ENCODE results near the gene GXYLT2.

GXYLT2 gene

DNA sequence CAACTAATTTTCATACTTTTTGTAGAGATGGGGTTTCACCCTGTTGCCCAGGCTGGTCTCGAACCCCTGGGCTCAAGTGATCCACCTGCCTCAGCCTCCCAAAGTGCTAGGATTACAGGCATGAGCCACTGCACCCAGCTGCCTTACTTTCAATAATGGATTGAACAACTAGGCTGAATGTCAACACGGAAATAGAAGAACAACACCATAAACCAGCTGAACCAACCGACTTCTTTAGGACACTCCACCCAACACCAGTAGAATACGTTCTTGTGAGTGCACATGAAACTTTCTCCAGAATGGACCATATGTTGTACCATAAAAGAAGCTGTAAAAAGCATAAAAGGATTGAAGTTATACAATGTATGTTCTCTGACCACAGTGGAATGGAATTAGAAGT lies 42.9 kb downstream of the GXYLT2 start:
- no peak overlapping the region for H3K4me3 ChIP-seq (ENCODE audit: low read depth, low read length)

DNA sequence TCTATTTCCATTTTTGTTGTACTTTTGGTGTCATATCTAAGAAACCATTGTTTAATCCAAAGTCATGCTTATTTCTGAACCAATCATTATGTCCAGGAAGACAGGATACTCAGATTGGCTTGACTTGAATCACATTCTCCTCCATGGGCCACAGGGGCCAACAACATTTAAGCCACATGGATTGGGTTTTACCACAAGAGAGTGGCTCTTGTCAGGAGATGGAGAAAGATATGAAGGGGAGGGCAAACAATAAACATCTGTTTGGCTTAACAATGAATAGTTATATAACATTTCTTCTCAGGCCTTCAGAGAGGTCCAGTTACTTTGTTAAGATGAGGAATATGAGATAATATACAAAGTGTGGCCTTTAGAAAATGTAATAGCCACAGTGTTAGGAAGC lies 44.6 kb downstream of the GXYLT2 start:
- H3K4me3 ChIP-seq (ENCODE audit: low read depth, low read length): no peak overlapping the region

DNA sequence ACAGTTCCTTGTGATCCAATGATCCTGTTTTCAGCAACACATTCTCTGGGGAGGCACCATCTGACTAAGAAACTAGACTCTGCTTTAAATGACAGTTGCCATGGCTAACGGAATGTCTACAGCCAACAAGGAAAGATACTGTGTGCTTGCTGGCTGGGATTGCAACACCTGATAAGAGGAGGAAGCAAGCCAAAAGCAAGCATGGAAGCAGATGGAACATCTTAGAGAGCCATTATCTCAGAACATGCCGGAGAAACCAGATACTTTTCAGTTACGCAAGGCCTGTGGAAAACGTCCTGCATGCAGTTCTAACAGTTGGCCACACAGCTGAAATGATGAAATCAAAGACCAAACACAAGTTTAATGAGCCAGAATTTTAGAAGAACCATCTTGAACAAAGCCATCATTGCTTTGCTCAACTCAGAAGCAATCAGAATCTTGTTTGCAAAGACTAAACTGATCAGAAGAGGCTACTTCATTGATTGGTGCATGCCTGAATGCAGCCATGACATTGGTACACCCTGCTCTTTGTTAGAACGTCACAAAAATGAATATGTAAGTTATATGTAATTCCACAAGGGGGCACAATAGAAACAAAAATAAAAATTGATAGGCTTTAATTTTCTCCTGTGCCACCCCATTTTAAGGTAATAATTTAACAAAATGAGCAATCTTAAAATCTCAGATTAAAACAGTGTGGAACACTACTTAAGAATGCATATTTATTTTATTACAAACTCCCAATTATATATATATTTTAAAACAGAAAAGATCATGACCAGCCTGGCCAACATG lies 50.8 kb downstream of the GXYLT2 start:
- H3K4me3 ChIP-seq (ENCODE audit: low read depth, low read length): no peak overlapping the region

DNA sequence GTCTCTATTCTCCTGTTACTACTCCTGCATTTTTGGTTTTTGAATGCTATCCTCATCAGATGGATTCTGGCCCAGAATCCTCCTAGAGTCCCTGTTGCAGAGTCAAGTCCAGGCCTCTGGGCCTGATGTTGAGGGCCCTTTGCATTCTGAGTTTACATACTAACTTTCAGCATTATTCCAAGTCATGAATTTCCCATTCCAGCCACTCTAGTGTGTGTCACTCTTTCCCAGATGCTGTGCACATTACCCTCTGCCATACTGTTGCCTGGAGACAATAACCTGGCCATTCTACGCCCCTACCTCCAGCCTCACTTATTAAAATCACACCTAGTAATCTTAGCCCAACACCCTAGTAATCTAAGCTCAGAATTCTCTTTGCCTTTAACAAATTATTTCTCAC lies 53.4 kb downstream of the GXYLT2 start:
- H3K4me3 ChIP-seq (ENCODE audit: low read depth, low read length): no peak overlapping the region

DNA sequence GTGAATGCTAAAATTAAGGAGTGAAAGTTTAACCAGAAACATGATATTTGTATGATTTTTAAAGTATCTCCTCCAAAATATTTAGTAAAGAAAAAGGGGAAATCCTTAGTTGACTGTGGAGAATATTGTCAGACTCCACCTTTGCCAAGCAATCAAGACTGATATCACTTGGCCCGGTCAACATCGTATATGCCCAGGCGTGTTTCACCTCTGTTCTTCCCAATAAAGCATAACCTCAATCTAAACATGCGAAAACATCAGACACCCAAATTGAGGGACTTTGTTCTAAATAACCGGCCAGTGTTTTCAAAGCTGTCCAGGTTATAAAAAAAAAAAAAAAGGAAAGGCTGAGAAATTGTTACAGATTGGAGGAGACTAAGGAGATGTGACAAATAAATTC lies 54.6 kb downstream of the GXYLT2 start:
- H3K4me3 ChIP-seq (ENCODE audit: low read depth, low read length): no peak overlapping the region

DNA sequence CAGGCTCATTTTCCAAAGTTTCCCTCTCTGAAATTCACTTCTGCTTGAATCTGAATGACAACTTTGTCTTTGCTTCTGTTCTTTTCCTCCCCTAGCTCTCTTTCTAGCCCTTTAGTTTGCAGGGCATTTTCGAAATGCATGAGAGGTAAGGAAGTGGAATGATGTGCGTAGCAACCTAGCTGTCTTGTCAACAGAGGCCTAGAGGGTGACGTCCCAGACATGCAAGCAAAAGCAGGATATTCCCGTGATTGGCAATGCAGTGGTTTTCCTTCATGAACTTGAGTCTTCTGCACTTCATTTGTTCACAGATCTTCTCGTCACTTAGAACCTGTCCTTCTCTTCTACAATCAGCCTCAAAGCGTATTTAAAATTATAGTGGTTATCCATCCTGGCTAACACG lies 56.9 kb downstream of the GXYLT2 start:
- no peak overlapping the region for H3K4me3 ChIP-seq (ENCODE audit: low read depth, low read length)

DNA sequence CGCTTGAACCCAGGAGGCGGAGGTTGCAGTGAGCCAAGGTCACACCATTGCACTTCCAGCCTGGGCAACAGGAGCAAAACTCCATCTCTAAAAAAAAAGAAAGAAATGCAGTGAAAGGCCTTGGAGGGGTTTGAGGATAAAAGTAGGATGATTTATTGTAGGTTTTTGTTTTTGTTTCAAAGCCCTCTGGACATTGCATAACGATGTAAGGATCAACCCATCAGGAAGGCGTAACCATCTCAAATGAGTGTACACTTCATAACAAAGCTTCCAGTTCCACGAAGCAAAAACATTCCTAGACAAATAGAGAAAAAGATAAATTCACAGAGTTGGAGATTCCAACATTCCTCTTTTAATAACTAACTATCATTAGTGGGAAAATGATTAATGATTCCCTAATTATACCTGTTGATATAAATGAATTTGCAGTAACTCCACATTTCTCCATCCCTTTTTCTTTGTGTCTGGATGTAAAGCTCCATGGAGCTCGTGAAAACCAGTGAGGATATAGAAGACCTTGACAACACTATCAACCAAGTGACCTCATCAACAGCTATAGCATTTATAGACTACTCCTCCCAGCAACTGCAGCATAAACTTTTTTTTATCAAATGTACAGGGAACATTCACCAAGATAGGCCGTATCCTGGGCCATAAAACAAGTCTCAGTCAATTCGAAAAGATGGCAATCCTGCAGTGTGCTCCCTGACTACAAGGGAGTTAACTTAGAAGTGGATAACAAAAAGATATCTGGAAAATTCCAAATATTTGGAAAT lies 60.1 kb downstream of the GXYLT2 start:
- H3K4me3 ChIP-seq (ENCODE audit: low read depth, low read length): no peak overlapping the region

DNA sequence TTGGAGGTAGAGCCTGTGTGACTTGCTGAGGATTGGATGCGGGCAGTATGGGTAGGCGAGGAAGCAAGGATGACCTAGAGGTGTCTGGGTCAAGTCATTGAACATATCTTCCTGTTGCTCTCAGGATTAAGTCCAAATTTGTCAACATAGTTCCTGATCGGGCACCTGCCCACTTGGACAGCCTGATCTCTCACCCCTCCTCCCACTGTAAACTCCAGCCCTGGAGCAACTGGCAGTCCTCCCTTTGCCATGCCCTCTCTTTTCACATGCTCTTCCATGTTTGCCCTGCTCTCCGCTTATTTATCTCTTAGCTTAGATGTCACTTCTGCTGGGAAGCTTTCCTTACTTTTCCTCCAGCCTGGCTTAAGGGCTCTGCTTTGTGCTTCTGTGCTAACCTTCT lies 61.2 kb downstream of the GXYLT2 start:
- no peak overlapping the region for H3K4me3 ChIP-seq (ENCODE audit: low read depth, low read length)

DNA sequence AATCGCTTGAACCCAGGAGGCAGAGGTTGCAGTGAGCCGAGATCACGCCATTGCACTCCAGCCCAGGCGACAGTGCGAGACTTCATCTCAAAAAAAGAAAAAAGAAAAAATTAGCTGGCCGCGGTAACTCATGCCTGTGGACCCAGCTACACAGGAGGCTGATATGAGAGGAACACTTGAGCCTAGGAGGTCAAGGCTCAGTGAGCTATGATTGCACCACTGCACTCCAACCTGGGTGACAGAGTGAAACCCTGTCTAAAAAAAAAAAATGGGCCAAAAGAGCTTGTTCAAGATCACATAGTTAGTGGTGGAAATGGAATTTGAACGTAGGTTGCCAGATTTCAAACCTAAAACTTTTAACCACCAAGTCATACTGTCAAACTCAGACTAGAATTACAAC lies 62.5 kb downstream of the GXYLT2 start:
- H3K4me3 ChIP-seq (ENCODE audit: low read depth, low read length): no peak overlapping the region

DNA sequence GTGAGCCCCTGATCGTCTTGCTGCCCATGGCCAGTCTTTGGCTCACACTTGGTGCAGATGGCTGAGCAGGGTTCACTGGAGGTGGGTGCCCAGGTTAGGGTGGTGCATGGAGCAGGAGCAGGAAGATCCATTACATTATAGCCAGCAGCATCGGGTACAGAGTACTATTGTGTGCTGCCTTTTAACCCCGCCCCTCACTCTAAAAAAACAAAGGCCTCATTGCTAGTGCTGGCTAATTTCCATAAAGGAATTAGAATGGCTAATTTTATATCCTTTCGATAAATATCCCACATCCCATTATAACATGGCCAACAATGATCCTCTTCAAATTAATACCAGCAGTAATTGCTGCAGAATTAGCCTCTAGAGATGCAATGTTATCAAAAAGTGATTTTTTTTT lies 63.0 kb downstream of the GXYLT2 start:
- no peak overlapping the region for H3K4me3 ChIP-seq (ENCODE audit: low read depth, low read length)

DNA sequence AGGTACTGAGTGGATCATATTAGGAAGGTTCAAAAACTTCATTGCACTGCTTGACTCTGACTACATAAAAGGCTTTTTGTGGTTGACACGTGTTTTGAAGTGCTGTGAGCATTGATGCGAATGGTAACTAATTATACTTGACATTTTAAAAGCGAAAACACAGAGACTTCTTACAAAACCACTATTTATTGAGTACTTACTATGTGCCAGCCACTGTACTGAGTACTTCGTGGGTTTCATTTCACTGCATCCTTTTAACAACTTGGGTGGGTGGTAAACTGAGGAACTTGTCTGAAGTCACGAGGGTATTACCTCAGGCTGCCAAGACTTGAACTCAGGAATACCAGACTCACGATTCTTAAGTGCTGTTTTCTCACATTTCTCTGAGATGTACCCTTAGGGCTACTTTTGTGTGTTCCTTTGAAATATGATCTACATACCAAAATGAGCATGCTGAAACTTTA lies 63.4 kb downstream of the GXYLT2 start:
- no peak overlapping the region for H3K4me3 ChIP-seq (ENCODE audit: low read depth, low read length)

DNA sequence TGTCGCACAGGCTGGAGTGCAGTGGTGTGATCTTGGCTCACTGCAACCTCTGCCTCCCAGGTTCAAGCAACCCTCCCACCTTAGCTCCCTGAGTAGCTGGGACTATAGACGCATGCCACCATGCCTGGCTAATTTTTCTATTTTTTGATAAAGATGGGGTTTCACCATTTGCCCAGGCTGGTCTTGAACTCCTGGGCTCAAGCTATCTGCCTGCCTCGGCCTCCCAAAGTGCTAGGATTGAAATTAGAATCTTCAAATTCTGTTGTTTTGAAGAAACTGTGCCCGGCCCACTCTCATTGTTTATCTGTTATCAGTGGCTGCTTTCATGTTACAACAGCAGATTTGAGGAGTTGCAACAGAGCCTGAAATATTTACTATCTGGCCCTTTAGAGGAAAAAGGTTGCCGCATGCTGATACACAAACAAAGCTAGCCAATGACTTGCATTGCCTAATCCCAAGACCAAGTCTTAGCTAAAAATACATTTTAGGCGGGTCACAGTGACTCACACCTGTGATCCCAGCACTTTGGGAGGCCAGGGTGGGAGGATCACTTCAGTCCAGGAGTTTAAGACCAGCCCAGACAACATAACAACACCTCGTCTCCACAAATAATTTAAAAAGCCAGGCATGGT lies 65.6 kb downstream of the GXYLT2 start:
- H3K4me3 ChIP-seq (ENCODE audit: low read depth, low read length): no peak overlapping the region

DNA sequence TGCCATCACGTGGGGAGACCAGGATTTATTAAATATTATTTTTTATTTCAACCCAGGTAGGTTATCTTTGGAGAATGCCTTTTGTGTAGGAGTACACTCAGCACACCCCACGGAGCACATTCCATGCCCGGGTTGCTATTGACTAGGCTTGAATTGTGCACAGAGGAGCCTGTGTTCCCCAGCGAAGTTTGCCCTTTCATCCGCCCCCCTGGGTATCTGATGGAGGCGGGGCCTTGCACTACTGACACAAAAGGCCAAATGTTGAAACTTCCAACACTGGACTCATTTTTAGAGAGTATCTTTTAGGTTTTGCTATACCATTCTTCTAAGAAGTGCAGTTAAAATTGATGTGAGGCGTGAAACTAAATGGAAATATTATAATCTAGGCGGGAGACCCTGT lies 69.5 kb downstream of the GXYLT2 start:
- H3K4me3 ChIP-seq (ENCODE audit: low read depth, low read length): no peak overlapping the region

DNA sequence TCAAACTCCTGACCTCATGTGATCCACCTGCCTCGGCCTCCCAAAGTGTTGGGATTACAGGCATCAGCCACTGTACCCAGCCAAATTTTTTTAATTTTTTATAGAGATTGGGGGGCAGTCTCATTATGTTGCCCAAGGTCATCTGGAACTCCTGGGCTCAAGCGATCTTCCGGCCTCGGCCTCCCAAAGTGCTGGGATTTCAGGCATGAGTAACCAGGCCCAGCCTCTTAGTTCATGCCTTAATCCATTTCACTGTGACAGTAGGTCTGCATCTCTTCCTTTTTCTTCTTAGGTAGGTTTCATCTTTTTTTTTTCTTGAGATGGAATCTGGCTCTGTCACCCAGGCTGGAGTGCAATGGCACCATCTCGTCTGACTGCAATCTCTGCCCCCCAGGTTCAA lies 71.5 kb downstream of the GXYLT2 start:
- no peak overlapping the region for H3K4me3 ChIP-seq (ENCODE audit: low read depth, low read length)

DNA sequence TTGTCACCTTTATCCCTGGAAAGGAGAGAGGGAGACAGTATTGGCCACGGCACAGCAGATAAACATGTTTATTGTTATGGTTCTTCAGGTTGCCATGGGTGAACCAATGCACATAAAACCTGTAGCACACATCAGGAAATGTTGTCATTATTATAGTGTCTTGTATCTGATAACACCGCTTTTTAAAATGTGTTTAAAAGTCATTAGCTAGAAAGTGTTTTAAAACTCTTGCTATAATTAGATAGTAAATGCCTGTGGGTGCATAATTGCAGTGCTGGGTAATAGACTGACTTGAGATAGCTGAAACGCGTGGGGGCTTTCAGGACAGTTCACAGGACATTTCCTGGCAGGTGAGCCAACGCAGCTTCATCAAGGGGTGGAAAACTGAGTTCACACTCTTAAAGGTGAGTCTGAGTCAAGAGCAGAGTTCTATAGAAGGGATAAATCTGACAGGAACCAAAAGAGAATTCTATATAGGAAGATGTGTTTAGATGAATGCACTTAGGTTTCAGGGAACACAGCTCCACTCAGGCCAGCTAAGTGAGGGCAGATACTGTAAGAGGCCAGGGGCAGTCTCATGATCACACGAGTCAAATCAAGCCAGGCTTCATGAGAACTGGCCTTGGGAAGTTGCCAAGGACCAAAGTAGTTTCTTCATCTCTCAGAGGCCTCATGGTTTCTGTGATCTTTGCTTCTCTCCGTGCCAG lies 73.1 kb downstream of the GXYLT2 start:
- H3K4me3 ChIP-seq (ENCODE audit: low read depth, low read length): no peak overlapping the region

DNA sequence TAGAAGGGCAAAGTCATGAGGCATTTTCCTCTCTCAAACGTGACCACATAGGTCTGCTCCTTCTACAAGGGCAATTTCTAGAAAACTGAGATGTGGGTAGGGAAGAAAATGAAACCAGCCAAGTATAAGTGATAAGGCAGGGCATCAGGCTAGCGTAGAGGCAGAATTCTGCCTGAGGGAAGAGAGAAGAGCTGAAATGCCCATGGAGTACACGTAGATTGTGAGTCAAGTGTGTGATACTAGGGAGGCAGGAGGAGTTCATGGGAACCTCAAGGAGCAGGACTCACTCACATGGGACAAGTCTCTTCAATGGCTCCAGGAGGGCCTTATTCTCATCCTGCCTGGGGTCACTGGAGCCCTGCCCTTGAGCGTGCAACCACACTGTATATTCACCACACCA lies 73.9 kb downstream of the GXYLT2 start:
- no peak overlapping the region for H3K4me3 ChIP-seq (ENCODE audit: low read depth, low read length)

DNA sequence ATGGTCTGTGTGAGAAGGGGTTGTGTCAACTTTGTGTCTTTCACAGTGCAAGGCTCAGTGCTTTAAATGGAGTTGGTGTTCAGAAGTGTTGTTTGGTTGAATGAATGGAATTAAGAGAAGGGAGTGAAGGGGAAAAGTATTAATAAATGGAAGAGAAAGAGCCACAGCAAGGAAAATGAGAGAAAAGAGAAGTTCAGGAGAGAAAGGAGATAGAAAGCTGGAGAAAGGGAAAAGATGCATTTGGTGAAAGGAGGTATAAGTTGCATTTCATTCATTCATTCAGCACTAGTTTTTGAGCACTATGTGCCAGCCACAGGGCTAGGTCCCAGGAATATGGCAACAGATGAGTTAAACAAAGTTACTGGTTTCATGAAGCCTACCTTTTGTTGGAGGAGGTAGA lies 74.5 kb downstream of the GXYLT2 start:
- no peak overlapping the region for H3K4me3 ChIP-seq (ENCODE audit: low read depth, low read length)

DNA sequence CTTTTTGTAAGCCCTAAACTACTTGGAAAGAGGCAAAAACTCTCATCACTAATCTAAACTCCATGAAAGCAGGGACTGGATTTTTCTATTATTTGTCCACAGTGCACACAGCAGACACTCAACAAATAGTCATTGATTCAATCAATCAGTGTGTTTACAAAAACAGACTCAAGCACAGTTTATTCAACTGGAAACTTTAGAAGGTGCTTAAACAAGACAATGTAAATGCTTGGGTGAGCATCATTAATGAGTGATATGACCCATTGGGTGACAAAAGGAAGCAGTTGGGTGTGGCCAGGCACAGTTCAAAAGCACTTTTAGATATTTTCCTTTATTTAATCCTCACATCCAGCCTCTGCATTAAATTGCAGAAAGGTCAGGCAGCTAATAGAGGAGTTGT lies 76.8 kb downstream of the GXYLT2 start:
- H3K4me3 ChIP-seq (ENCODE audit: low read depth, low read length): no peak overlapping the region

DNA sequence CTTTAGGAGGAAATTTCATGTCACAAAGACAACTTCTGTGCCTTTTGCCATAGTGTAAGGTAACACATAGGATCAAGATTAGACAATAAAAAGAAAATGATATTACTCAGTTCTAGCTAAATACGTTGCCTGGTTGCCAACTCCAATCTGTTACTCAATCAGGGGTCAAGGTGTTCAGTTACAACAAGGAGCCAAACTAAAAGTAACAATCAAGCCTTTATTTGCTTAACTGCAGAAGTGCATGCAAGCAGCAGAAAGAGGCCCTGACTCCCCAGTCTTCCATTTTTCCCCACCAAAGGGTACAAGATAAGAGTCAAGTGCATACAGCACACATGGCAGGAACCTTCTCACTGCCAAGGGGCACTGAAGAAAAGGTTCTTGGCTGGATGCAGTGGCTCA lies 80.4 kb downstream of the GXYLT2 start:
- no peak overlapping the region for H3K4me3 ChIP-seq (ENCODE audit: low read depth, low read length)

DNA sequence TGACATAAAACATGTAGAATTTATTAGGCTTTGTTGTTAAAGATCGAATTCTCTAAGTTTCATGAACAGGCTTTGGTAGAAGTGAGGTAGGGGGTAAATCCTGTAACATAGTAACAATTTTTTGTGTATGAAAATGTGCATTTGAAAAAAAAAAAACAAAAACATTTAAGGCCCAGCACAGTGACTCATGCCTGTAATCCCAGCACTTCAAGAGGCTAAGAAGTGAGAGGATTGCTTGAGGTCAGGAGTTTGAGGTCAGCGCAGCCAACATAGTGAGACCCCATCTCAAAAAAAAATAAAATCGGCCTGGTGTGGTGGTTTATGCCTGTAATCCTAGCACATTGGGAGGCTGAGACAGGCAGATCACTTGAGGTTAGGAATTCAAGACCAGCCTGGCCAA lies 81.9 kb downstream of the GXYLT2 start:
- no peak overlapping the region for H3K4me3 ChIP-seq (ENCODE audit: low read depth, low read length)

DNA sequence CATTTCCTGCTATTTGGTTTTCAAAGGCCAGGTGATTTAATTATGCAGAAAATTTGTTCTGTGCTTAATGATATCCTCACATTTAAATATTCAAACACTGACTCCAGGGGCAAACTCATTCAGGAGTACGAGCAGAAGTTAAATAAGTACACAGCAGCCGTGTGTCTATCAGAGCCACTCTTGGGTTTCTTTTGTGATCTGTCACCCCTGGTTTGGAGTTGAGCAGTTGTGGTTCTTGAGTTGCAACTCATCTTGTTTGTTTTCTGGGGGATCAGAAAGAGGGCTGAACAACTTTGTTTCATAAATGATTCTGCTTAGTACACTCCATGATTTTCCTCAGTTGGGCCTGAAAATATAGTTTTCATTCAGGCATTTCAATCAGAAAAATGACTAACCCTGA lies 83.1 kb downstream of the GXYLT2 start:
- no peak overlapping the region for H3K4me3 ChIP-seq (ENCODE audit: low read depth, low read length)

DNA sequence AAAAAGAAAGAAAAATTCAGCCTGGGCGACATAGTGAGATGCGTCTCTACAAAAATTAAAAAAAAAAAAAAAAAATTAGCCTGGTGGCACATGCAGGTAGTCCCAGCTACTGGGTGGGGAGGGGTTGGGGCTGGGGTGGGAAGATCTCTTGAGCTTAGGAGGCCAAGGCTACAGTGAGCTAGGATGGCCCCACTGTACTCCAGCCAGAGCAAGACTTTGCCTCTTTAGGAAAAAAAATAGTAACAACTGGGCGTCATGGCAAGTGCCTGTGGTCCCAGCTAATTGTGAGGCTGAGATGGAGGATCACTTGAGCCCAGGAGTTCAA lies 84.8 kb downstream of the GXYLT2 start:
- H3K4me3 ChIP-seq (ENCODE audit: low read depth, low read length): no peak overlapping the region
